IPS-18a (cell line): Measurements from ENCODE around the gene TMEM240.
A peak's percentile ranks its signal among the peaks of the same experiment; 100 is the strongest.

Experiments
- H3K27ac ChIP-seq: one replicate; pipeline ENCODE4 v1.5.1; 2013; ENCODE audit warnings: low read length
- H3K27me3 ChIP-seq: one replicate; pipeline ENCODE4 v1.6.1; 2013; ENCODE audit warnings: mild to moderate bottlenecking, low read length; ENCODE audit not compliant: control insufficient read depth, insufficient read depth
- H3K36me3 ChIP-seq: one replicate; pipeline ENCODE4 v1.6.1; 2013; ENCODE audit warnings: low read depth, low read length; ENCODE audit not compliant: control insufficient read depth
- H3K4me1 ChIP-seq: one replicate; pipeline ENCODE4 v1.6.1; 2013; ENCODE audit warnings: low read depth, low read length; ENCODE audit not compliant: control insufficient read depth
- H3K4me3 ChIP-seq: one replicate; pipeline ENCODE4 v1.5.1; 2013; ENCODE audit warnings: low read length
- H3K9ac ChIP-seq: one replicate; pipeline ENCODE4 v1.6.1; 2013; ENCODE audit warnings: mild to moderate bottlenecking, low read length, moderate library complexity
- H3K9me3 ChIP-seq: one replicate; pipeline ENCODE4 v1.6.1; 2013; ENCODE audit warnings: low read depth, low read length; ENCODE audit not compliant: control insufficient read depth

TMEM240 gene

GRCh38 chr1:1556505-1556904 lies 16.1 kb upstream of the TMEM240 start:
- no peaks in the 10 kb centered on the region for H3K9me3 ChIP-seq
- H3K27me3 ChIP-seq, result no peaks in the 10 kb centered on the region
- H3K27ac ChIP-seq, result no peak overlapping the region
- H3K9ac ChIP-seq, result no peak overlapping the region
- no peaks in the 10 kb centered on the region for H3K4me1 ChIP-seq
- peaks cover 6% of the 10 kb centered on the region for H3K36me3 ChIP-seq
- no peak overlapping the region for H3K4me3 ChIP-seq

- Histone ChIP-seq H3K27ac (no peak overlapping the region), H3K9me3 (no peaks in the 10 kb centered on the region), H3K9ac (no peak overlapping the region), H3K27me3 (no peaks in the 10 kb centered on the region), H3K4me1 (no peaks in the 10 kb centered on the region), H3K4me3 (no peak overlapping the region), H3K36me3 (peaks cover under 1% of the 10 kb centered on the region)
Observed at GRCh38 chr1:1554926-1555915, 14.8 kb upstream of the TMEM240 start.

- Histone ChIP-seq H3K4me3 (no peak overlapping the region), H3K4me1 (no peaks in the 10 kb centered on the region), H3K9me3 (no peaks in the 10 kb centered on the region), H3K27me3 (no peaks in the 10 kb centered on the region), H3K36me3 (no peaks in the 10 kb centered on the region), H3K27ac (no peak overlapping the region), H3K9ac (no peak overlapping the region)
Observed at GRCh38 chr1:1554550-1554925, 14.1 kb upstream of the TMEM240 start.

GRCh38 chr1:1553821-1554494 lies 13.5 kb upstream of the TMEM240 start:
- Histone ChIP-seq H3K27me3 (no peaks in the 10 kb centered on the region), H3K36me3 (no peaks in the 10 kb centered on the region), H3K9me3 (no peaks in the 10 kb centered on the region), H3K4me1 (no peaks in the 10 kb centered on the region), H3K27ac (no peak overlapping the region), H3K4me3 (no peak overlapping the region), H3K9ac (no peak overlapping the region)

GRCh38 chr1:1552263-1552639 lies 11.8 kb upstream of the TMEM240 start:
- no peaks in the 10 kb centered on the region for H3K4me1 ChIP-seq
- no peaks in the 10 kb centered on the region for H3K9me3 ChIP-seq
- no peak overlapping the region for H3K4me3 ChIP-seq
- no peak overlapping the region for H3K27ac ChIP-seq
- H3K9ac ChIP-seq, result no peak overlapping the region
- no peaks in the 10 kb centered on the region for H3K27me3 ChIP-seq
- H3K36me3 ChIP-seq, result no peaks in the 10 kb centered on the region

GRCh38 chr1:1551524-1552262 lies 11.3 kb upstream of the TMEM240 start:
- H3K36me3 ChIP-seq, result no peaks in the 10 kb centered on the region
- H3K4me3 ChIP-seq, result no peak overlapping the region
- H3K27me3 ChIP-seq, result no peaks in the 10 kb centered on the region
- H3K27ac ChIP-seq, result peak overlapping the region; percentile 24
- no peaks in the 10 kb centered on the region for H3K9me3 ChIP-seq
- no peak overlapping the region for H3K9ac ChIP-seq
- no peaks in the 10 kb centered on the region for H3K4me1 ChIP-seq

- Histone ChIP-seq H3K36me3 (no peaks in the 10 kb centered on the region), H3K27me3 (no peaks in the 10 kb centered on the region), H3K4me3 (no peak overlapping the region), H3K27ac (no peak overlapping the region), H3K9me3 (no peaks in the 10 kb centered on the region), H3K4me1 (no peaks in the 10 kb centered on the region), H3K9ac (no peak overlapping the region)
Observed at GRCh38 chr1:1550591-1551432, 10.4 kb upstream of the TMEM240 start.

- Histone ChIP-seq H3K9me3 (no peaks in the 10 kb centered on the region), H3K4me1 (no peaks in the 10 kb centered on the region), H3K27ac (no peak overlapping the region), H3K4me3 (no peak overlapping the region), H3K36me3 (no peaks in the 10 kb centered on the region), H3K27me3 (no peaks in the 10 kb centered on the region), H3K9ac (no peak overlapping the region)
Observed at GRCh38 chr1:1550087-1550486, 9.7 kb upstream of the TMEM240 start.

- no peaks in the 10 kb centered on the region for H3K9me3 ChIP-seq
- no peaks in the 10 kb centered on the region for H3K36me3 ChIP-seq
- H3K4me1 ChIP-seq, result no peaks in the 10 kb centered on the region
- no peak overlapping the region for H3K27ac ChIP-seq
- H3K27me3 ChIP-seq, result no peaks in the 10 kb centered on the region
- H3K4me3 ChIP-seq, result no peak overlapping the region
- H3K9ac ChIP-seq, result no peak overlapping the region
Observed at GRCh38 chr1:1548591-1548990, 8.2 kb upstream of the TMEM240 start.

- H3K4me3 ChIP-seq, result no peak overlapping the region
- H3K9ac ChIP-seq, result no peak overlapping the region
- no peak overlapping the region for H3K27ac ChIP-seq
- H3K36me3 ChIP-seq, result peaks cover 4% of the 10 kb centered on the region
- H3K4me1 ChIP-seq, result no peaks in the 10 kb centered on the region
- no peaks in the 10 kb centered on the region for H3K9me3 ChIP-seq
- no peaks in the 10 kb centered on the region for H3K27me3 ChIP-seq
Observed at GRCh38 chr1:1547476-1547875, 7.1 kb upstream of the TMEM240 start.

- Histone ChIP-seq H3K4me1 (no peaks in the 10 kb centered on the region), H3K27ac (no peak overlapping the region), H3K4me3 (no peak overlapping the region), H3K9ac (no peak overlapping the region), H3K36me3 (peaks cover 4% of the 10 kb centered on the region), H3K9me3 (no peaks in the 10 kb centered on the region), H3K27me3 (no peaks in the 10 kb centered on the region)
Observed at GRCh38 chr1:1547011-1547410, 6.6 kb upstream of the TMEM240 start.
